K562 (cell line): Measurements from ENCODE around the gene MGAT5. TPM values are rescaled to one million over a fixed set of nuclear protein-coding genes. Genes with fewer than 3 reads are reported as not detected.
A peak's percentile ranks its signal among the peaks of the same experiment; 100 is the strongest.

ENCODE experiments used
- ATAC-seq: fragments of 200-7000 bp; cut with Tn5 transposase; 3 replicates; pipeline ENCODE4 v1.9.1; 2020; ENCODE audit warnings: moderate library complexity
- BruUV-seq: library from RNA; stranded (reverse); fragments of 400-500 nt; replicated peaks from 2 replicates; lab custom pipeline; 2021; lab: Mats Ljungman, UMichigan
- CTCF ChIA-PET: fragments of 300-600 bp; formaldehyde crosslinking; extraction: SDS; loops from one replicate; lab custom pipeline; 2021; ENCODE audit warnings: low intra/inter-chr PET ratio; lab: Yijun Ruan, JAX
- POLR2A ChIA-PET: fragments of 300-600, 350-650 bp; sonication (Branson Sonifier 250); formaldehyde crosslinking; extraction: SDS; loops from one replicate; lab custom pipeline; 2021; ENCODE audit warnings: antibody characterized with exemption, inconsistent platforms; lab: Yijun Ruan, JAX
- DNase-seq, 4 experiments: peaks; one replicate each; pipeline versions ENCODE4 v3.0.0 to v3.0.0-alpha.2; 2011 to 2018; ENCODE audit warnings: low spot score in 3 of 4, mixed read lengths in 3 of 4; ENCODE audit errors: extremely low read depth in 1 of 4
- FAIRE-seq: peaks from 2 replicates; lab custom pipeline; 2011; peaks lifted over from hg19 to GRCh38; lab: Jason Lieb, UNC
- H2AFZ ChIP-seq: 2 replicates; pipeline ENCODE4 v1.6.0; 2011; ENCODE audit warnings: low read depth, low read length, control low read depth, inconsistent platforms
- H3K27ac ChIP-seq: fragments of 200-600 bp; 3 replicates; pipeline ENCODE4 v1.8.0; 2011; ENCODE audit warnings: low read depth, mild to moderate bottlenecking, control low read depth, inconsistent platforms, low read length, moderate library complexity, mixed read lengths; ENCODE audit errors: extremely low read depth
- H3K27me3 ChIP-seq, 2 experiments: fragments of 300-600 bp in 1 of 2; 2 replicates in 1 of 2; 3 replicates in 1 of 2; pipeline versions ENCODE4 v1.6.0 to v1.8.0; 2011; ENCODE audit warnings: inconsistent platforms in 2 of 2, low read length in 2 of 2, mild to moderate bottlenecking in 1 of 2, mixed read lengths in 1 of 2, moderate library complexity in 1 of 2; ENCODE audit not compliant: control insufficient read depth in 2 of 2, insufficient read depth in 2 of 2
- H3K36me3 ChIP-seq: fragments of 300-600 bp; 3 replicates; pipeline ENCODE4 v1.8.0; 2011; ENCODE audit warnings: mild to moderate bottlenecking, low read length, inconsistent platforms; ENCODE audit not compliant: control insufficient read depth, insufficient read depth
- H3K4me1 ChIP-seq, 2 experiments: fragments of 200-600 bp in 1 of 2; replicated peaks in 1 of 2; 2 replicates in 1 of 2; 3 replicates in 1 of 2; pipeline versions ENCODE4 v1.5.1 to v1.8.0; 2011; ENCODE audit warnings: inconsistent platforms in 2 of 2, low read length in 2 of 2, mild to moderate bottlenecking in 1 of 2, mixed read lengths in 1 of 2, moderate library complexity in 1 of 2; ENCODE audit not compliant: control insufficient read depth in 2 of 2, insufficient read depth in 2 of 2
- H3K4me2 ChIP-seq: 2 replicates; pipeline ENCODE4 v1.6.1; 2011; ENCODE audit warnings: low read length, control low read depth, inconsistent platforms, mixed read lengths; ENCODE audit not compliant: insufficient read depth
- H3K4me3 ChIP-seq: fragments of 200-600 bp; sonication (generic), shearing (Covaris generic); 2 replicates; pipeline ENCODE4 v1.5.1; 2016; ENCODE audit warnings: control low read depth, inconsistent platforms
- H3K79me2 ChIP-seq: fragments of 200-600 bp; 3 replicates; pipeline ENCODE4 v1.8.0; 2011; ENCODE audit warnings: low read length, inconsistent platforms; ENCODE audit not compliant: control insufficient read depth, insufficient read depth
- H3K9ac ChIP-seq, 2 experiments: 2 replicates each; pipeline versions ENCODE4 v1.6.0 to v1.6.1; 2011; ENCODE audit warnings: low read depth in 2 of 2, low read length in 2 of 2, control low read depth in 1 of 2, inconsistent platforms in 1 of 2, mild to moderate bottlenecking in 1 of 2, mixed read lengths in 1 of 2; ENCODE audit not compliant: insufficient read depth in 1 of 2
- H3K9me1 ChIP-seq: one replicate; pipeline ENCODE4 v1.6.0; 2011; ENCODE audit warnings: inconsistent platforms, mild to moderate bottlenecking, low read length, moderate library complexity; ENCODE audit not compliant: control insufficient read depth, insufficient read depth
- H3K9me3 ChIP-seq: replicated peaks from 2 replicates; pipeline ENCODE4 v1.5.1; 2011; ENCODE audit warnings: low read depth, low read length, inconsistent platforms; ENCODE audit not compliant: control insufficient read depth, insufficient read depth
- H4K20me1 ChIP-seq: replicated peaks from 2 replicates; pipeline ENCODE4 v1.6.1; 2011; ENCODE audit warnings: low read length, inconsistent platforms, mixed read lengths; ENCODE audit not compliant: control insufficient read depth, insufficient read depth
- CBX3 ChIP-seq, 2 experiments: IDR thresholded peaks; 1 replicate in 1 of 2; 2 replicates in 1 of 2; pipeline ENCODE4 v1.6.1; 2012; ENCODE audit warnings: inconsistent platforms in 2 of 2, low read length in 2 of 2, borderline replicate concordance in 1 of 2, control low read depth in 1 of 2
- CHD4 ChIP-seq: fragments of 200-600 bp; sonication (generic); IDR thresholded peaks from 3 replicates; pipeline ENCODE4 v1.6.1; 2012; ENCODE audit warnings: low read depth, mild to moderate bottlenecking, mixed read lengths, low read length, inconsistent platforms; ENCODE audit not compliant: insufficient read depth, insufficient replicate concordance, poor library complexity, severe bottlenecking
- E2F6 ChIP-seq, 2 experiments: IDR thresholded peaks; 2 replicates each; pipeline ENCODE4 v1.6.1; 2011; ENCODE audit warnings: borderline replicate concordance in 1 of 2, control low read depth in 1 of 2, low read depth in 1 of 2, low read length in 1 of 2, mild to moderate bottlenecking in 1 of 2, mixed read lengths in 1 of 2, moderate library complexity in 1 of 2; ENCODE audit not compliant: insufficient read depth in 1 of 2, insufficient read length in 1 of 2, poor library complexity in 1 of 2, severe bottlenecking in 1 of 2; ENCODE audit errors: extremely low read depth in 1 of 2
- IFI16 ChIP-seq: fragments of 250-450 bp; sonication (Bioruptor Pico); IDR thresholded peaks from 2 replicates; pipeline ENCODE4 v2.1.2; 2022; ENCODE audit warnings: mild to moderate bottlenecking, inconsistent platforms
- MCM3 ChIP-seq: fragments of 450-650 bp; IDR thresholded peaks from 2 replicates; pipeline ENCODE4 v1.6.1; 2016
- NR2C1 ChIP-seq, 2 experiments: fragments of 450-650 bp; IDR thresholded peaks; 2 replicates each; pipeline ENCODE4 v1.6.1; 2017; ENCODE audit warnings: mild to moderate bottlenecking in 2 of 2, antibody characterized with exemption in 1 of 2, inconsistent platforms in 1 of 2, missing compliant biosample characterization in 1 of 2, missing genetic modification characterization in 1 of 2
- SMAD1 ChIP-seq: fragments of 150-350 bp; IDR thresholded peaks from 2 replicates; pipeline ENCODE4 v1.6.1; 2014; ENCODE audit warnings: low read length, low read depth; ENCODE audit not compliant: partially characterized antibody
- SNRNP70 ChIP-seq: fragments of 200-400 bp; formaldehyde crosslinking; optimal IDR thresholded peaks from 2 replicates; pipeline ENCODE3; 2017; ENCODE audit warnings: low read depth, low read length
- TOE1 ChIP-seq, 2 experiments: fragments of 450-650 bp in 1 of 2; sonication (generic) in 1 of 2; formaldehyde crosslinking in 1 of 2; IDR thresholded peaks; 2 replicates each; pipeline versions ENCODE4 v1.7.1 to v1.8.0; 2016 to 2022; ENCODE audit warnings: borderline replicate concordance in 2 of 2, mild to moderate bottlenecking in 2 of 2, antibody characterized with exemption in 1 of 2, inconsistent platforms in 1 of 2, low read depth in 1 of 2, missing genetic modification reagents in 1 of 2, moderate library complexity in 1 of 2
- ZSCAN29 ChIP-seq: fragments of 450-650 bp; IDR thresholded peaks from 2 replicates; pipeline ENCODE4 v1.6.1; 2017
- WGBS: fragments of 100-300 bp; shearing (Covaris generic); methylation state at CpG from one replicate; pipeline ENCODE4 v1.1.6; 2016; ENCODE audit warnings: low coverage, mixed read lengths; ENCODE audit not compliant: insufficient coverage; ENCODE audit errors: missing lambda C conversion rate; 5-methylcytosine and 5-hydroxymethylcytosine counted together
- in situ Hi-C: fragments of 300-500 bp; cut with MboI; formaldehyde crosslinking; loops from 4 replicates; pipeline ENCODE4 v1.15.0; 2018; ENCODE audit warnings: inconsistent platforms, mixed read lengths
- intact Hi-C: fragments of 100-400 bp; cut with micrococcal nuclease; formaldehyde crosslinking; loops from 2 replicates; pipeline ENCODE4 v1.14.2; 2022
- polyA plus RNA-seq, 8 experiments: library from polyadenylated mRNA; depleted of rRNA in 4 of 8; stranded (reverse) in 5 of 8; unstranded in 3 of 8; fragments of >200 nt; fragmentation: Nextera tagmentation in 2 of 8; fragmentation: Illumina TruSeq in 1 of 8; extraction: Ambion mirVana in 2 of 8; extraction: Trizol in 1 of 8; gene quantifications; 2 replicates each; pipeline versions ENCODE4 v1.2.1 to v1.2.3, GENCODE V29; 2011 to 2014; ENCODE audit warnings: inconsistent platforms in 1 of 8, missing spikeins in 1 of 8
- total RNA-seq, 7 experiments: library from RNA; depleted of rRNA in 6 of 7; stranded (reverse); fragments of >200 nt in 6 of 7; fragmentation: Illumina TruSeq in 2 of 7; extraction: Trizol in 2 of 7; gene quantifications; 2 replicates each; pipeline versions ENCODE4 v1.2.1 to v1.2.3, GENCODE V29; 2011 to 2021; ENCODE audit warnings: low replicate concordance in 1 of 7

Gene MGAT5
- total and polyA plus RNA-seq, 9 of the 15 experiments (the other 6 are each of a cell fraction or from before 2014, with no cell fraction given) = 1.6 to 18.6 (median 11.1) TPM

GRCh38 chr2:134420259-134420658 is 166.4 kb downstream of the MGAT5 start:
- Histone ChIP-seq H2AFZ (no peak overlapping the region), H3K27ac (no peak overlapping the region), H3K79me2 (no peaks in the 10 kb centered on the region), H3K36me3 (no peaks in the 10 kb centered on the region), H3K9me1 (peaks cover 4% of the 10 kb centered on the region), H3K27me3 (no peaks in the 10 kb centered on the region), H3K4me3 (no peak overlapping the region), H3K9me3 (no peaks in the 10 kb centered on the region), H3K9ac (no peak overlapping the region), H3K4me1 (no peaks in the 10 kb centered on the region), H4K20me1 (no peaks in the 10 kb centered on the region), H3K4me2 (no peak overlapping the region)
- ChIA-PET POLR2A (interaction anchor here (1.1 kb wide), 1 partner anchor 9 kb away, joined by 7 read pairs; no protein-coding TSS in a partner anchor), CTCF (no interaction called here)
- in situ Hi-C loops (loop anchor here (25.0 kb wide), 2 partner anchors 308 to 533 kb away; no protein-coding TSS in a partner anchor), intact Hi-C loops (no loop called here)
- no TSS peak for BruUV-seq
- 47% methylated on average over 7 of the region's 7 CpGs for WGBS
- FAIRE-seq = no peak
- no peak for TF ChIP-seq CBX3 (IDR thresholded peaks at IDR 0.05; ENCODE audit: borderline replicate concordance in 1 of 2, low read length in 2 of 2)
- peak in 1 of 2 experiments; percentile 42 for TF ChIP-seq E2F6 (IDR thresholded peaks at IDR 0.05; ENCODE audit: borderline replicate concordance in 1 of 2, extremely low read depth in 1 of 2, insufficient read depth in 1 of 2, insufficient read length in 1 of 2, low read depth in 1 of 2, low read length in 1 of 2, poor library complexity in 1 of 2, severe bottlenecking in 1 of 2)
- peak; percentile 53; the same call in 2 of the 3 replicates for ATAC-seq
- peak in 1 of 4 experiments; percentile 6 for DNase-seq

- BruUV-seq = no TSS peak
- H3K4me2 ChIP-seq = no peak overlapping the region
- POLR2A ChIA-PET = interaction anchor here (1.1 kb wide), 1 partner anchor 9 kb away, joined by 7 read pairs; no protein-coding TSS in a partner anchor
- intact Hi-C loops = no loop called here
- no peak for ATAC-seq
- CTCF ChIA-PET = no interaction called here
- no peaks in the 10 kb centered on the region for H3K4me1 ChIP-seq
- FAIRE-seq = no peak
- no peaks in the 10 kb centered on the region for H3K79me2 ChIP-seq
- peaks cover 4% of the 10 kb centered on the region for H3K9me1 ChIP-seq
- H3K9me3 ChIP-seq = no peaks in the 10 kb centered on the region
- no peak overlapping the region for H3K27ac ChIP-seq
- H4K20me1 ChIP-seq = no peaks in the 10 kb centered on the region
- H2AFZ ChIP-seq = no peak overlapping the region
- WGBS = 72% methylated on average over 3 of the region's 3 CpGs
- H3K9ac ChIP-seq = no peak overlapping the region
- no peaks in the 10 kb centered on the region for H3K36me3 ChIP-seq
- H3K27me3 ChIP-seq = no peaks in the 10 kb centered on the region
- no peak overlapping the region for H3K4me3 ChIP-seq
- no peak for DNase-seq
- in situ Hi-C loops = loop anchor here (25.0 kb wide), 2 partner anchors 309 to 534 kb away; no protein-coding TSS in a partner anchor
- TF ChIP-seq CHD4 (no peak), TOE1 (IDR thresholded peaks at IDR 0.05; ENCODE audit: borderline replicate concordance) (no peak), TOE1 (CRISPR knock-in tag; IDR thresholded peaks at IDR 0.05; ENCODE audit: borderline replicate concordance, low read depth) (no peak), MCM3 (no peak), SNRNP70 (no peak), IFI16 (no peak), SMAD1 (no peak), NR2C1 (IDR thresholded peaks at IDR 0.05) (no peak), NR2C1 (tag; IDR thresholded peaks at IDR 0.05) (no peak), ZSCAN29 (no peak)
Measured at GRCh38 chr2:134420920-134421319, 167.0 kb downstream of the MGAT5 start.
